A549 (cell line): Measurements from ENCODE around the gene WDR26. TPM values are rescaled to one million over a fixed set of nuclear protein-coding genes. Genes with fewer than 3 reads are reported as not detected.

Experiments used
- ATAC-seq, 2 experiments: fragments of 200-7000 bp in 1 of 2; fragments of >200 bp in 1 of 2; cut with Nextera tagmentation in 1 of 2; cut with Tn5 transposase in 1 of 2; 3 replicates each; pipeline versions ENCODE4 v1.8.0 to v1.9.1; 2018 to 2020; ENCODE audit warnings: mild to moderate bottlenecking in 1 of 2, moderate library complexity in 1 of 2
- CTCF ChIA-PET: fragments of 300-600 bp; sonication (Branson Sonifier 250); formaldehyde crosslinking; extraction: SDS; loops from one replicate; lab custom pipeline; 2021; ENCODE audit warnings: antibody characterized with exemption, inconsistent platforms; lab: Yijun Ruan, JAX
- POLR2A ChIA-PET: fragments of 350-600 bp; formaldehyde crosslinking; extraction: SDS; loops from one replicate; lab custom pipeline; 2021; ENCODE audit warnings: antibody characterized with exemption, inconsistent platforms; lab: Yijun Ruan, JAX
- DNase-seq, 2 experiments: peaks; one replicate each; pipeline versions ENCODE4 v3.0.0 to v3.0.0-alpha.2; 2011 to 2016; ENCODE audit warnings: low read depth in 1 of 2, low spot score in 1 of 2
- FAIRE-seq: peaks from 2 replicates; lab custom pipeline; 2011; peaks lifted over from hg19 to GRCh38; lab: Jason Lieb, UNC
- H3K27ac ChIP-seq, 2 experiments: fragments of >200 bp; sonication (Bioruptor Twin); formaldehyde crosslinking; 3 replicates each; pipeline ENCODE4 v1.5.1; 2016 to 2017
- H3K4me1 ChIP-seq: fragments of >200 bp; sonication (Bioruptor Twin); formaldehyde crosslinking; 3 replicates; pipeline ENCODE4 v1.6.1; 2016
- H3K4me2 ChIP-seq: fragments of >200 bp; sonication (Bioruptor Twin); formaldehyde crosslinking; 3 replicates; pipeline ENCODE4 v1.6.1; 2016
- H3K4me3 ChIP-seq: fragments of >200 bp; sonication (Bioruptor Twin); formaldehyde crosslinking; 3 replicates; pipeline ENCODE4 v1.5.1; 2016
- H3K9me3 ChIP-seq: fragments of >200 bp; sonication (Bioruptor Twin); formaldehyde crosslinking; 3 replicates; pipeline ENCODE4 v1.6.1; 2016
- ATOH8 ChIP-seq: fragments of 250-450 bp; sonication (Bioruptor Pico); IDR thresholded peaks from 2 replicates; pipeline ENCODE4 v1.5.0; 2020; ENCODE audit warnings: low read depth, mild to moderate bottlenecking, moderate library complexity
- CBX2 ChIP-seq: fragments of 200-600 bp; sonication (generic); IDR thresholded peaks from 2 replicates; pipeline ENCODE4 v1.6.1; 2016; ENCODE audit warnings: low read depth, mild to moderate bottlenecking, borderline replicate concordance
- CHD4 ChIP-seq: fragments of 200-600 bp; sonication (generic); IDR thresholded peaks from 2 replicates; pipeline ENCODE4 v1.6.1; 2016; ENCODE audit warnings: antibody characterized with exemption, mild to moderate bottlenecking, borderline replicate concordance
- CTCF ChIP-seq: fragments of >200 bp; sonication (Bioruptor Twin); formaldehyde crosslinking; IDR thresholded peaks from 3 replicates; pipeline ENCODE4 v1.5.1; 2016
- EHF ChIP-seq: fragments of 250-450 bp; sonication (Bioruptor Pico); IDR thresholded peaks from 2 replicates; pipeline ENCODE4 v1.5.0; 2020; ENCODE audit warnings: mild to moderate bottlenecking
- EP300 ChIP-seq, 2 experiments: fragments of >200 bp; sonication (Bioruptor Twin); formaldehyde crosslinking; IDR thresholded peaks; 2 replicates in 1 of 2; 3 replicates in 1 of 2; pipeline ENCODE4 v1.6.1; 2016 to 2017
- ESRRA ChIP-seq: fragments of 150-350 bp; IDR thresholded peaks from 2 replicates; pipeline ENCODE4 v1.6.1; 2014; ENCODE audit warnings: mild to moderate bottlenecking, low read length, borderline replicate concordance
- FOSB ChIP-seq: fragments of 250-450 bp; sonication (Bioruptor Pico); IDR thresholded peaks from 2 replicates; pipeline ENCODE4 v1.5.0; 2020; ENCODE audit warnings: mild to moderate bottlenecking, moderate library complexity
- FOSL2 ChIP-seq, 2 experiments: fragments of 450-650 bp in 1 of 2; fragments of >200 bp in 1 of 2; sonication (Bioruptor Twin) in 1 of 2; formaldehyde crosslinking; IDR thresholded peaks; 2 replicates each; pipeline versions ENCODE4 v1.5.0 to v1.6.1; 2016 to 2020; ENCODE audit warnings: mild to moderate bottlenecking in 1 of 2, moderate library complexity in 1 of 2
- HMGXB4 ChIP-seq: fragments of 250-450 bp; sonication (Bioruptor Pico); IDR thresholded peaks from 2 replicates; pipeline ENCODE4 v1.5.0; 2021; ENCODE audit warnings: mild to moderate bottlenecking, moderate library complexity, borderline replicate concordance
- HOXB13 ChIP-seq: fragments of 250-450 bp; sonication (Bioruptor Pico); IDR thresholded peaks from 2 replicates; pipeline ENCODE4 v1.5.0; 2020; ENCODE audit warnings: low read depth, mild to moderate bottlenecking, moderate library complexity
- HOXB5 ChIP-seq: fragments of 250-450 bp; sonication (Bioruptor Pico); IDR thresholded peaks from 2 replicates; pipeline ENCODE4 v1.5.0; 2020; ENCODE audit warnings: mild to moderate bottlenecking, moderate library complexity
- JUN ChIP-seq, 2 experiments: fragments of >200 bp; sonication (Bioruptor Twin); formaldehyde crosslinking; IDR thresholded peaks; 2 replicates in 1 of 2; 3 replicates in 1 of 2; pipeline ENCODE4 v1.6.1; 2016 to 2017
- JUNB ChIP-seq: fragments of >200 bp; sonication (Bioruptor Twin); formaldehyde crosslinking; IDR thresholded peaks from 2 replicates; pipeline ENCODE4 v1.6.1; 2016
- POLR2AphosphoS2 ChIP-seq: conservative IDR thresholded peaks from 2 replicates; pipeline ENCODE4 v1.6.1; 2012; ENCODE audit warnings: low read length, improper control_type of control experiment, inconsistent platforms
- RARB ChIP-seq: fragments of 250-450 bp; sonication (Bioruptor Pico); IDR thresholded peaks from 2 replicates; pipeline ENCODE4 v1.8.0; 2021; ENCODE audit warnings: mild to moderate bottlenecking, moderate library complexity
- RCOR1 ChIP-seq: fragments of 150-350 bp; IDR thresholded peaks from 2 replicates; pipeline ENCODE4 v1.6.1; 2014; ENCODE audit warnings: antibody characterized with exemption, low read length, low read depth
- RNF2 ChIP-seq: fragments of 200-600 bp; sonication (generic); IDR thresholded peaks from 2 replicates; pipeline ENCODE4 v1.6.1; 2016; ENCODE audit warnings: low read depth, mild to moderate bottlenecking, antibody characterized with exemption, moderate library complexity, borderline replicate concordance
- TFCP2L1 ChIP-seq: fragments of 250-450 bp; sonication (Bioruptor Pico); IDR thresholded peaks from 2 replicates; pipeline ENCODE4 v1.5.0; 2021; ENCODE audit warnings: mild to moderate bottlenecking
- WGBS: methylation state at CpG from one replicate; pipeline ENCODE4 v1.1.6; 2017; ENCODE audit errors: missing lambda C conversion rate; 5-methylcytosine and 5-hydroxymethylcytosine counted together
- polyA plus RNA-seq, 4 experiments: library from polyadenylated mRNA; depleted of rRNA in 3 of 4; stranded (reverse); fragments of >200 nt; fragmentation: RNase III in 1 of 4; extraction: RNeasy Plus Mini Kit Qiagen cat#74134 plus additional on column Dnase treatment in 1 of 4; gene quantifications; 2 replicates in 3 of 4; 3 replicates in 1 of 4; pipeline ENCODE4 v1.2.3, GENCODE V29; 2011 to 2017
- TF ChIP-seq, protein P1 (sequence below): IDR thresholded peaks from 2 replicates; pipeline ENCODE4 v1.6.1; 2012; ENCODE audit warnings: low read depth, borderline replicate concordance

The WDR26 gene
- polyA plus RNA-seq, 2 of the 4 experiments (the other 2 are of a cell fraction): 38.4 to 45.2 TPM

- no peak overlapping the region for H3K4me3 ChIP-seq
- no peak overlapping the region for H3K4me2 ChIP-seq
- no peak for DNase-seq
- TF ChIP-seq HMGXB4 (CRISPR knock-in tag): no peak
- no peak for TF ChIP-seq JUNB
- no peak for TF ChIP-seq EHF (CRISPR knock-in tag)
- TF ChIP-seq JUN (IDR thresholded peaks at IDR 0.05): no peak
- no peak for TF ChIP-seq POLR2AphosphoS2
- TF ChIP-seq, protein P1, sequence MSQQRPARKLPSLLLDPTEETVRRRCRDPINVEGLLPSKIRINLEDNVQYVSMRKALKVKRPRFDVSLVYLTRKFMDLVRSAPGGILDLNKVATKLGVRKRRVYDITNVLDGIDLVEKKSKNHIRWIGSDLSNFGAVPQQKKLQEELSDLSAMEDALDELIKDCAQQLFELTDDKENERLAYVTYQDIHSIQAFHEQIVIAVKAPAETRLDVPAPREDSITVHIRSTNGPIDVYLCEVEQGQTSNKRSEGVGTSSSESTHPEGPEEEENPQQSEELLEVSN: no peak
- no peak for TF ChIP-seq ESRRA
- no peak for TF ChIP-seq RCOR1
- TF ChIP-seq FOSL2 (IDR thresholded peaks at IDR 0.05): no peak
- no peak for TF ChIP-seq FOSL2 (CRISPR knock-in tag; IDR thresholded peaks at IDR 0.05)
- no peak for TF ChIP-seq TFCP2L1 (CRISPR knock-in tag)
- TF ChIP-seq CTCF: no peak
- no peak for TF ChIP-seq ATOH8 (CRISPR knock-in tag)
- no peak for TF ChIP-seq HOXB13 (CRISPR knock-in tag)
- TF ChIP-seq RARB: no peak
- TF ChIP-seq CHD4: no peak
- TF ChIP-seq EP300 (IDR thresholded peaks at IDR 0.05): no peak
- no peak for TF ChIP-seq FOSB
- TF ChIP-seq HOXB5: no peak
- TF ChIP-seq RNF2: no peak
- TF ChIP-seq, all 56 proteins: peak for 0
- ATAC-seq (no peak), FAIRE-seq (no peak)
- ChIA-PET POLR2A (no interaction called here), CTCF (interaction anchor here (1.4 kb wide), 1 partner anchor 10 kb away, joined by 4 read pairs; no protein-coding TSS in a partner anchor)
- no peak overlapping the region for H3K27ac ChIP-seq
- H3K4me1 ChIP-seq: no peaks in the 10 kb centered on the region
- 64% methylated on average over 6 of the region's 6 CpGs for WGBS
- no peaks in the 10 kb centered on the region for H3K9me3 ChIP-seq
Measured at GRCh38 chr1:224387302-224387912, 47.2 kb downstream of the WDR26 start.

DNA sequence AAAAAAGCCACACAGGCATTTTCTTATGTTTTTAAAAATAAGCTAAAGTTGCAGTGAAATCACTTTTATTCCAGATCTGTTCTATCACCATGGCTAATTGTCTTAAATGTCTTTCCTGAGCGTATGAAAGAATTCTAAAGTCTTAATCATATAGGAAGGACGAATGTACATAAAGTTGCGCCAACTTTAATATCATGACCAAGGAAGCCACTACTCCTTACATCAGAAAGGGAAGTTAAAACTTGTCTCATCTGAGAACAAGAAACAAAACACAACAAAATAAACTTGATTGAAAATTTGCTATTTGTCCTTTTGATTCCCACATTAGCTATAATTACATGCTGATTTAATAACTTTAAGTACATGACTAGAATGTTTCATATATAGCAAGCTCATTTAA lies 51.4 kb downstream of the WDR26 start:
- no peak for FAIRE-seq
- H3K27ac ChIP-seq: no peak overlapping the region
- POLR2A ChIA-PET: no interaction called here
- 91% methylated on average over 3 of the region's 3 CpGs for WGBS
- H3K4me3 ChIP-seq: no peak overlapping the region
- no peak for ATAC-seq
- H3K9me3 ChIP-seq: no peaks in the 10 kb centered on the region
- TF ChIP-seq CBX2: no peak
- TF ChIP-seq, all 56 proteins: peak for 0
- Histone ChIP-seq H3K4me2 (no peak overlapping the region), H3K4me1 (no peaks in the 10 kb centered on the region)
- CTCF ChIA-PET: interaction anchor here (1.1 to 1.5 kb wide), 2 partner anchors 33 to 74 kb away, joined by 3 to 4 read pairs; no protein-coding TSS in a partner anchor
- no peak for DNase-seq
